Measurements from ENCODE around the gene AZIN2. TPM values are rescaled to one million over a fixed set of nuclear protein-coding genes. Genes with fewer than 3 reads are reported as not detected.

Gene AZIN2
- total RNA-seq (2011; cell fraction: chromatin; rRNA removed; ENCODE audit: low replicate concordance): 3.5 and 3.7 TPM in 2 replicates
- total RNA-seq (2011; cell fraction: nucleolus; rRNA removed): 2.2 and 6.7 TPM in 2 replicates
- 1.5 and 3.9 TPM in 2 replicates for total RNA-seq (2011; cell fraction: nucleoplasm; rRNA removed)
- total RNA-seq (2014; rRNA removed): 0.61 and 0.91 TPM in 2 replicates
- total RNA-seq (2014; rRNA removed; fragmentation: Illumina TruSeq; extraction: Trizol): 0.18 and 0.57 TPM in 2 replicates
- 0.14 and 0.23 TPM in 2 replicates for total RNA-seq (2015; rRNA removed; fragmentation: Illumina TruSeq; extraction: Trizol)
- total RNA-seq (2021): 0.36 and 0.42 TPM in 2 replicates
- polyA plus RNA-seq (2011; rRNA removed): 0.41 and 0.68 TPM in 2 replicates
- polyA plus RNA-seq (2011; cell fraction: cytosol; rRNA removed): 0.41 and 0.57 TPM in 2 replicates
- 1.8 and 1.9 TPM in 2 replicates for polyA plus RNA-seq (2011; cell fraction: nucleus; rRNA removed)
- 0.65 and 1.1 TPM in 2 replicates for polyA plus RNA-seq (2012)
- 0.06 and 0.82 TPM in 2 replicates for polyA plus RNA-seq (2014; fragmentation: Illumina TruSeq; extraction: Trizol)
- polyA plus RNA-seq (2014; fragmentation: Nextera tagmentation; extraction: Ambion mirVana): not detected
- 0.22 and 0.56 TPM in 2 replicates for polyA plus RNA-seq (2014; rRNA removed)
- 0.39 and 0.77 TPM in 2 replicates for polyA minus RNA-seq (2011; rRNA and poly(A)+ RNA removed)
- not detected in 2 replicates for polyA minus RNA-seq (2011; cell fraction: cytosol; rRNA and poly(A)+ RNA removed)
- 1.2 and 2.2 TPM in 2 replicates for polyA minus RNA-seq (2011; cell fraction: nucleus; rRNA and poly(A)+ RNA removed)
- percentile 39 among the genes with signal in this experiment for Bru-seq, nascent RNA
- BruChase-seq, experiment 1, labeled RNA remaining after a 2-hour chase: percentile 29 among the genes with signal in this experiment
- percentile 28 among the genes with signal in this experiment for BruChase-seq, experiment 2, labeled RNA remaining after a 6-hour chase
- long read RNA-seq, experiment 1, partial matches to known transcripts: 0 of 1 reads
- long read RNA-seq, experiment 1, other reads (novel, unspliced or antisense): 1 of 1 reads
- long read RNA-seq, experiment 2: 0 reads
- long read RNA-seq, experiment 3: 0 reads

- H3K9me1 ChIP-seq (ENCODE audit: control insufficient read depth, insufficient read depth, low read length): no peaks in the 10 kb centered on the region
- intact Hi-C loops (cut with micrococcal nuclease): loop anchor here (2.0 to 10.0 kb wide), 2 partner anchors 26 to 556 kb away; no protein-coding TSS in a partner anchor
- H3K79me2 ChIP-seq (ENCODE audit: control insufficient read depth, insufficient read depth, low read length): no peaks in the 10 kb centered on the region
- H4K20me1 ChIP-seq (replicated peaks; ENCODE audit: control insufficient read depth, insufficient read depth, low read length): peaks cover 22% of the 10 kb centered on the region
- ChIA-PET POLR2A (interaction anchor here (0.6 to 1.4 kb wide), 6 partner anchors 12 to 192 kb away, joined by 3 to 6 read pairs (median 3); no protein-coding TSS in a partner anchor), CTCF (ENCODE audit: low intra/inter-chr PET ratio) (interaction anchor here (0.6 kb wide), 1 partner anchor 536 kb away, joined by 3 read pairs; no protein-coding TSS in a partner anchor)
- FAIRE-seq (peak; percentile 85), DNase-seq (ENCODE audit: extremely low read depth in 1 of 4, low spot score in 3 of 4) (peak; percentile 96 to 100 (median 100)), ATAC-seq (peak; percentile 99)
- H2AFZ ChIP-seq (ENCODE audit: low read depth, low read length): peak within 1 kb of the TSS; percentile 97
- in situ Hi-C loops (cut with MboI): no loop called here
- H3K9me3 ChIP-seq (replicated peaks; ENCODE audit: control insufficient read depth, insufficient read depth, low read depth, low read length): no peaks in the 10 kb centered on the region
- peaks cover 19 to 36% of the 10 kb centered on the region in 2 experiments for H3K27me3 ChIP-seq (ENCODE audit: control insufficient read depth in 2 of 2, insufficient read depth in 2 of 2, low read length in 2 of 2)
- no peak within 1 kb of the TSS for H3K27ac ChIP-seq (ENCODE audit: extremely low read depth, low read depth, low read length)
- H3K36me3 ChIP-seq (ENCODE audit: control insufficient read depth, insufficient read depth, low read length): no peaks in the 10 kb centered on the region
- peak within 1 kb of the TSS; percentile 94 for H3K4me2 ChIP-seq (ENCODE audit: insufficient read depth, low read length)
- BruUV-seq (replicated peaks): no TSS peak
- H3K9ac ChIP-seq (ENCODE audit: insufficient read depth in 1 of 2, low read depth in 2 of 2, low read length in 2 of 2): peak within 1 kb of the TSS; percentile 8 to 94; a peak in 3 of 4 replicates
- H3K4me1 ChIP-seq (replicated peaks in 1 of 2; ENCODE audit: control insufficient read depth in 2 of 2, insufficient read depth in 2 of 2, low read length in 2 of 2): peaks cover 14% of the 10 kb centered on the region in 2 experiments; a peak in 4 of 5 replicates
- WGBS (ENCODE audit: insufficient coverage, low coverage, missing lambda C conversion rate): 8% methylated on average over 43 of the region's 52 CpGs
- peak within 1 kb of the TSS; percentile 49 for H3K4me3 ChIP-seq
- TF ChIP-seq CSDE1 (IDR thresholded peaks at IDR 0.05) (peak in 1 of 2 experiments; percentile 77; a peak in 2 of 4 replicates), TBP (optimal IDR thresholded peaks at IDR 0.05; ENCODE audit: low read depth, low read length) (peak; percentile 89), NCOA4 (IDR thresholded peaks at IDR 0.05; ENCODE audit: partially characterized antibody) (no peak), TFAP4 (CRISPR knock-in tag; IDR thresholded peaks at IDR 0.05; ENCODE audit: borderline replicate concordance) (peak; percentile 54; the same call in 1 of the 2 replicates), ATF1 (CRISPR knock-in tag; IDR thresholded peaks at IDR 0.05) (no peak), ATF1 (tag; IDR thresholded peaks at IDR 0.05) (0 out of 2 replicates have a peak, but pooled peaks have one; percentile 3), SAFB2 (IDR thresholded peaks at IDR 0.05; ENCODE audit: borderline replicate concordance, low read depth, low read length, severe bottlenecking) (no peak), RERE (CRISPR knock-in tag; IDR thresholded peaks at IDR 0.05; ENCODE audit: borderline replicate concordance) (no peak), PHF8 (IDR thresholded peaks at IDR 0.05; ENCODE audit: borderline replicate concordance, low read length) (peak; percentile 56; the same call in 1 of the 2 replicates), HSF4 (CRISPR knock-in tag; IDR thresholded peaks at IDR 0.05; ENCODE audit: borderline replicate concordance) (no peak), PHF21A (IDR thresholded peaks at IDR 0.05; ENCODE audit: borderline replicate concordance, low read depth) (no peak)
Measured at GRCh38 chr1:33080885-33081553, at the start of gene AZIN2. AZIN2 (plus strand) TSS chr1:33081153; CDS start chr1:33082250, 1,097 bp downstream.

Data from K562 (cell line).